B cell (primary cell): ENCODE results near the gene ATP9B. TPM values are rescaled to one million over a fixed set of nuclear protein-coding genes. Genes with fewer than 3 reads are reported as not detected.

ENCODE experiments used
- ATAC-seq: fragments of 200-7000 bp; cut with Tn5 transposase; one replicate; pipeline ENCODE4 v1.10.0; 2021; ENCODE audit warnings: low read depth, mild to moderate bottlenecking, moderate number of reproducible peaks, moderate library complexity
- CTCF ChIA-PET: fragments of 350-600 bp; sonication (Branson Sonifier 250); formaldehyde crosslinking; loops from one replicate; lab custom pipeline; 2021; ENCODE audit warnings: antibody characterized with exemption, inconsistent platforms; lab: Charles Lee
- POLR2A ChIA-PET: fragments of 350-600 bp; sonication (Branson Sonifier 250); formaldehyde crosslinking; loops from one replicate; lab custom pipeline; 2021; ENCODE audit warnings: antibody characterized with exemption; lab: Charles Lee
- DNase-seq: peaks from one replicate; pipeline ENCODE4 v3.0.0; 2013
- H2AFZ ChIP-seq: 2 replicates; pipeline ENCODE4 v1.6.1; 2012; ENCODE audit warnings: mild to moderate bottlenecking, low read depth, low read length; ENCODE audit not compliant: insufficient read depth, poor library complexity, severe bottlenecking
- H3K27ac ChIP-seq, 2 donors: 1 replicate in 1 of 2; 2 replicates in 1 of 2; pipeline ENCODE4 v1.5.1; 2012 to 2013; ENCODE audit warnings: low read length in 2 of 2, mild to moderate bottlenecking in 2 of 2, moderate library complexity in 1 of 2
- H3K27me3 ChIP-seq, 4 experiments: fragments of 200-600 bp in 1 of 4; sonication (generic) in 1 of 4; replicated peaks in 1 of 4; 1 replicate in 2 of 4; 2 replicates in 2 of 4; pipeline versions ENCODE4 v1.6.1 to v1.7.0; 2013 to 2016; ENCODE audit warnings: low read length in 3 of 4, mild to moderate bottlenecking in 2 of 4, mixed read lengths in 1 of 4, moderate library complexity in 1 of 4; ENCODE audit not compliant: insufficient read depth in 4 of 4, control insufficient read depth in 3 of 4; ENCODE audit errors: control extremely low read depth in 1 of 4
- H3K36me3 ChIP-seq, 2 experiments: replicated peaks in 1 of 2; 1 replicate in 1 of 2; 2 replicates in 1 of 2; pipeline versions ENCODE4 v1.6.1 to v1.7.1; 2013; ENCODE audit warnings: low read length in 1 of 2; ENCODE audit not compliant: insufficient read depth in 2 of 2, control insufficient read depth in 1 of 2; ENCODE audit errors: control extremely low read depth in 1 of 2, extremely low read depth in 1 of 2
- H3K4me1 ChIP-seq, 2 donors: fragments of 200-600 bp in 1 of 2; sonication (generic) in 1 of 2; 1 replicate in 1 of 2; 2 replicates in 1 of 2; pipeline versions ENCODE4 v1.5.1 to v1.6.1; 2013 to 2017; ENCODE audit warnings: low read length in 2 of 2; ENCODE audit not compliant: control insufficient read depth in 2 of 2, insufficient read depth in 2 of 2
- H3K4me2 ChIP-seq: replicated peaks from 2 replicates; pipeline ENCODE3; 2012; ENCODE audit warnings: mild to moderate bottlenecking, low read depth, low read length; ENCODE audit not compliant: poor library complexity, severe bottlenecking
- H3K4me3 ChIP-seq, 5 experiments: fragments of 200-600 bp in 1 of 5; sonication (generic) in 1 of 5; 1 replicate in 3 of 5; 2 replicates in 2 of 5; pipeline versions ENCODE4 v1.5.1 to v1.7.0; 2011 to 2016; ENCODE audit warnings: low read length in 4 of 5, mild to moderate bottlenecking in 4 of 5, low read depth in 2 of 5, control low read depth in 1 of 5, moderate library complexity in 1 of 5; ENCODE audit not compliant: insufficient read depth in 1 of 5; ENCODE audit errors: control extremely low read depth in 1 of 5, extremely low read depth in 1 of 5
- H3K79me2 ChIP-seq: fragments of 200-600 bp; sonication (generic); one replicate; pipeline ENCODE4 v1.6.0; 2016; ENCODE audit warnings: low read length; ENCODE audit not compliant: control insufficient read depth, insufficient read depth
- H3K9ac ChIP-seq: fragments of 200-600 bp; sonication (generic); 2 replicates; pipeline ENCODE4 v1.6.1; 2017; ENCODE audit warnings: mild to moderate bottlenecking, low read length, moderate library complexity
- H3K9me3 ChIP-seq, 3 donors: one replicate each; pipeline versions ENCODE4 v1.6.1 to v1.7.1; 2013; ENCODE audit warnings: low read length in 2 of 3; ENCODE audit not compliant: control insufficient read depth in 2 of 3, insufficient read depth in 1 of 3; ENCODE audit errors: control extremely low read depth in 1 of 3
- H4K20me1 ChIP-seq: 2 replicates; pipeline ENCODE4 v1.6.0; 2012; ENCODE audit warnings: mild to moderate bottlenecking, low read length; ENCODE audit not compliant: insufficient read depth, control insufficient read depth, poor library complexity, severe bottlenecking
- H3K27ac Mint-ChIP-seq: one replicate; pipeline ENCODE4 v1.8.0; 2021; ENCODE audit warnings: mixed read lengths
- H3K27me3 Mint-ChIP-seq: one replicate; pipeline ENCODE4 v1.8.0; 2021; ENCODE audit warnings: mixed read lengths
- H3K4me1 Mint-ChIP-seq: one replicate; pipeline ENCODE4 v1.8.0; 2021; ENCODE audit warnings: mixed read lengths
- H3K4me3 Mint-ChIP-seq: one replicate; pipeline ENCODE4 v1.8.0; 2021; ENCODE audit warnings: mixed read lengths
- H3K9me3 Mint-ChIP-seq: one replicate; pipeline ENCODE4 v1.8.0; 2022; ENCODE audit warnings: mixed read lengths; ENCODE audit not compliant: insufficient read depth
- EZH2 ChIP-seq: IDR thresholded peaks from 2 replicates; pipeline ENCODE4 v1.6.1; 2012; ENCODE audit warnings: borderline replicate concordance, low read depth, mild to moderate bottlenecking, moderate library complexity, low read length; ENCODE audit not compliant: insufficient read depth, poor library complexity, severe bottlenecking
- WGBS: methylation state at CpG from one replicate; pipeline ENCODE4 v1.1.5; 2013; ENCODE audit warnings: missing lambda C conversion rate; ENCODE audit not compliant: insufficient coverage; 5-methylcytosine and 5-hydroxymethylcytosine counted together
- intact Hi-C: fragments of 100-400 bp; cut with micrococcal nuclease; formaldehyde crosslinking; loops from one replicate; pipeline ENCODE4 v1.10.0; 2022
- polyA plus RNA-seq: library from polyadenylated mRNA; depleted of rRNA; stranded (reverse); fragments of >200 nt; gene quantifications from 2 replicates; pipeline ENCODE4 v1.2.3, GENCODE V29; 2012
- total RNA-seq, 2 donors: library from RNA; stranded (reverse); fragments of 120-200 nt in 1 of 2; gene quantifications; 1 replicate in 1 of 2; 2 replicates in 1 of 2; pipeline versions ENCODE4 v1.2.3 to v1.2.4, GENCODE V29; 2013 to 2022
- TF ChIP-seq, protein P1 (sequence below): fragments of 200-600 bp; IDR thresholded peaks from one replicate; pipeline ENCODE4 v1.8.0; 2022; ENCODE audit warnings: antibody characterized with exemption, mild to moderate bottlenecking

ATP9B gene
- total and polyA plus RNA-seq, 2 donors (not counting 1 experiment from before 2014, with no cell fraction given) = 34.3 to 71.7 TPM

DNA sequence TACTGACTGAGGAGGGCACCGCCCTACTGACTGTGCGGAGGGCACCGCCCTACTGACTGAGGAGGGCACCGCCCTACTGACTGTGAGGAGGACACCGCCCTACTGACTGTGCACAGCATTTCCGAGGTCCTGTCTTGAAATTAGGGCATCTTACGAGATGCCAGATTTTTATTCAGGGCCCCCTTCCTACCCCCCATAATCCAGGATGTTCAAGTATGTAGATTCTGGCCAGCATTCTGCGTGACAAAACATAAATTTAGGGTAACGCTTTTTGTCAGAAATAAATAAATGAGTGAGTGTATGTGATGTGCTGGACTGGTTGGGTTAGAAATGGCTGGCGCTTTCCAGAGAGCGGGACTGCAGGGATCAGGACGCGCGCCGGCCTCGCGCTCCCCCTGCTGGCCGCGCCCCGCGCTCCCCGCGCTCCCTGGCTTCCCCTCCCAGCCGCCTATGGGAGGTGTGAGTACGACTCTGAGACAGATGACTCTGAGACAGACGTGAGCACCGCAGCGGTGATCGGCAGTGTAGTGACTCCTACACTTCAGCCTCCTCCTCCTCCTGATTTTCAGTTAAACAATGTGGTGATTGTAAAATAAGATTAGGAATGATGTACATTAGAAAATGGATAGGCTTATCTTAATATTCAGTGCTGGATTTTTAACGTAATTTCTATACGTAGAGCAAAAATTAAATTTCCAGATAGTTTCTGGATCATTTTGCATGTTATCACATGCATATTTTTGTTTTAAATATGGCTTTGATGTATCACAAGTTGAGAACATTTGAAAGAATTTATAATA lies 177.3 kb downstream of the ATP9B start:
- peaks cover 0 to 5% (median 0%) of the 10 kb centered on the region in 3 donors for H3K9me3 ChIP-seq
- ATAC-seq (peak; percentile 87), DNase-seq (peak; percentile 75)
- peak overlapping the region in 2 of 5 experiments; percentile 11 to 43 for H3K4me3 ChIP-seq
- Mint-ChIP-seq H3K4me1 (peaks cover 19% of the 10 kb centered on the region), H3K9me3 (no peaks in the 10 kb centered on the region), H3K27me3 (no peaks in the 10 kb centered on the region), H3K4me3 (peak overlapping the region; percentile 71), H3K27ac (peak overlapping the region; percentile 80)
- H4K20me1 ChIP-seq = peaks cover 4% of the 10 kb centered on the region
- no peaks in the 10 kb centered on the region for H3K79me2 ChIP-seq
- ChIA-PET POLR2A (no interaction called here), CTCF (no interaction called here)
- H3K4me1 ChIP-seq = peaks cover 11 to 15% of the 10 kb centered on the region in 2 donors
- peak overlapping the region; percentile 52 for H3K4me2 ChIP-seq
- peak overlapping the region; percentile 35 for H3K9ac ChIP-seq
- 14% methylated on average over 19 of the region's 31 CpGs for WGBS
- peak overlapping the region in 1 of 2 donors; percentile 35 for H3K27ac ChIP-seq
- no peak for TF ChIP-seq EZH2
- TF ChIP-seq, protein P1, sequence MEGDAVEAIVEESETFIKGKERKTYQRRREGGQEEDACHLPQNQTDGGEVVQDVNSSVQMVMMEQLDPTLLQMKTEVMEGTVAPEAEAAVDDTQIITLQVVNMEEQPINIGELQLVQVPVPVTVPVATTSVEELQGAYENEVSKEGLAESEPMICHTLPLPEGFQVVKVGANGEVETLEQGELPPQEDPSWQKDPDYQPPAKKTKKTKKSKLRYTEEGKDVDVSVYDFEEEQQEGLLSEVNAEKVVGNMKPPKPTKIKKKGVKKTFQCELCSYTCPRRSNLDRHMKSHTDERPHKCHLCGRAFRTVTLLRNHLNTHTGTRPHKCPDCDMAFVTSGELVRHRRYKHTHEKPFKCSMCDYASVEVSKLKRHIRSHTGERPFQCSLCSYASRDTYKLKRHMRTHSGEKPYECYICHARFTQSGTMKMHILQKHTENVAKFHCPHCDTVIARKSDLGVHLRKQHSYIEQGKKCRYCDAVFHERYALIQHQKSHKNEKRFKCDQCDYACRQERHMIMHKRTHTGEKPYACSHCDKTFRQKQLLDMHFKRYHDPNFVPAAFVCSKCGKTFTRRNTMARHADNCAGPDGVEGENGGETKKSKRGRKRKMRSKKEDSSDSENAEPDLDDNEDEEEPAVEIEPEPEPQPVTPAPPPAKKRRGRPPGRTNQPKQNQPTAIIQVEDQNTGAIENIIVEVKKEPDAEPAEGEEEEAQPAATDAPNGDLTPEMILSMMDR = peak; percentile 95
- H3K36me3 ChIP-seq = no peaks in the 10 kb centered on the region
- H3K27me3 ChIP-seq = no peaks in the 10 kb centered on the region
- intact Hi-C loops = loop anchor here (2.0 kb wide), 1 partner anchor 262 kb away; no protein-coding TSS in a partner anchor
- peak overlapping the region; percentile 12 for H2AFZ ChIP-seq

DNA sequence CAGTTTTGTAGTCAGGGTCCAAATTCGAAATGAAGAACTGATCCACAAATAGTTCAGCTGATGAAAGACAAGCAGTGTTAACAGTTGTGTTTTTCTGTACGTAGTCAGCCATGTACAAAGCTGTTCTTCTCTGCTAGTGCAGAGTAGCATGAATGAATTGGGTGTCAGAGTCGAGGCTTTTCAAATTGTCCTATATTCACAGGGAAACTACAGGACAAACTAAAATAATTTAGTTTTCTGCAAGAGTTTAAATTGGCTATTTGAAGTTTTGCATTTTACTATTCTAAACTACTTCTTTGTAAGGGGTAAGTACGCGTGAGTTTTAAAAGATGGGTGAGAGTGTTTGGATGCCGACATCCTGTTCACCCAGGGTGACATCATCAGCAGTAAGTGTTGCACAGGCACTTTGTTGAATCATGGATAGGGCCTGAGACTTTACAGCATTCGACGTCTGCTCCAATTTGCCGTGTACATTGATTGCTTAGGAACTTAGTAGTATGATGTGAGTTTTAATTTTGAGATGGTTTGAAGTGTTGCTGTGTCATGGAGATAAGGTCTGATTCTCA lies 179.4 kb downstream of the ATP9B start:
- H3K4me3 Mint-ChIP-seq = no peak overlapping the region
- peaks cover 9% of the 10 kb centered on the region for H4K20me1 ChIP-seq
- H3K9ac ChIP-seq = no peak overlapping the region
- POLR2A ChIA-PET = no interaction called here
- peaks cover 10% of the 10 kb centered on the region for H3K4me1 Mint-ChIP-seq
- H3K36me3 ChIP-seq = no peaks in the 10 kb centered on the region
- H3K79me2 ChIP-seq = no peaks in the 10 kb centered on the region
- ATAC-seq = no peak
- H3K27me3 Mint-ChIP-seq = no peaks in the 10 kb centered on the region
- no peaks in the 10 kb centered on the region for H3K27me3 ChIP-seq
- TF ChIP-seq, protein P1 = no peak
- no peak for TF ChIP-seq EZH2
- H3K9me3 Mint-ChIP-seq = no peaks in the 10 kb centered on the region
- H3K4me1 ChIP-seq = peaks cover 6 to 7% of the 10 kb centered on the region in 2 donors
- peaks cover 0 to 5% (median 0%) of the 10 kb centered on the region in 3 donors for H3K9me3 ChIP-seq
- H3K27ac Mint-ChIP-seq = no peak overlapping the region
- 100% methylated on average over 4 of the region's 9 CpGs for WGBS
- intact Hi-C loops = no loop called here
- no peak for DNase-seq
- H3K27ac ChIP-seq = no peak overlapping the region
- CTCF ChIA-PET = interaction anchor here (0.7 kb wide), 1 partner anchor 10 kb away, joined by 4 read pairs; no protein-coding TSS in a partner anchor
- no peak overlapping the region for H2AFZ ChIP-seq
- H3K4me2 ChIP-seq = no peak overlapping the region
- H3K4me3 ChIP-seq = no peak overlapping the region
